Measurements from ENCODE around the gene CD109. TPM values are rescaled to one million over a fixed set of nuclear protein-coding genes. Genes with fewer than 3 reads are reported as not detected.
A peak's percentile ranks its signal among the peaks of the same experiment; 100 is the strongest.

The CD109 gene
- total RNA-seq, 6 experiments from 2014 or later: 32.5 to 56.3 (median 48.9) TPM

DNA sequence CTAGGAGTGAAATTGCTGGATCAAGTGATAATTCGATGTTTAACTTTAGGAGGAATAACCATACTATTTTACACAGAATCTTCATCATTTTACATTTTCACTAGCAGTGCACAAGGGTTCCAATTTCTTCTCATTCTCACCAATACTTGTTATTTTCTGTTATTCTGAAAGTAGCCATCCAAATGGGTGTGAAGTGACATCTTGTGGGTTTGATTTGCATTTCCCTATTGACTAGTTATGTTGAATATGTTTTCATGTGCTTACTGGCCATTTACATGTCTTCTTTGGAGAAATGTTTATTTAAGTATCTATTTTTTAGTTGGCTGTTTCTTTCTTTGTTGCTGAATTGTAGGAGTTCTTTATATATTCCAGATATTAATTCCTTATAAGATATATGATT, 164.3 kb downstream of the CD109 start:
- Mint-ChIP-seq H3K27ac (no peak overlapping the region), H3K9me3 (no peaks in the 10 kb centered on the region), H3K4me1 (ENCODE audit: low read depth) (peaks cover 3% of the 10 kb centered on the region), H3K27me3 (ENCODE audit: insufficient read depth) (no peaks in the 10 kb centered on the region), H3K4me3 (no peak overlapping the region), H3K36me3 (ENCODE audit: low read depth) (no peaks in the 10 kb centered on the region; the same call in 1 of the 2 replicates)
- DNase-seq: no peak
- TF ChIP-seq CTCF (IDR thresholded peaks at IDR 0.05): no peak

GRCh38 chr6:73866305-73866704, 170.3 kb downstream of the CD109 start:
- H3K9me3 Mint-ChIP-seq: no peaks in the 10 kb centered on the region
- no peak overlapping the region for H3K27ac Mint-ChIP-seq
- no peak overlapping the region for H3K4me3 Mint-ChIP-seq
- no peak for DNase-seq
- H3K36me3 Mint-ChIP-seq (ENCODE audit: low read depth): no peaks in the 10 kb centered on the region; the same call in 1 of the 2 replicates
- no peaks in the 10 kb centered on the region for H3K27me3 Mint-ChIP-seq (ENCODE audit: insufficient read depth)
- no peak for TF ChIP-seq CTCF (IDR thresholded peaks at IDR 0.05)
- H3K4me1 Mint-ChIP-seq (ENCODE audit: low read depth): peaks cover 8% of the 10 kb centered on the region

GRCh38 chr6:73867411-73867810, 171.4 kb downstream of the CD109 start:
- no peak overlapping the region for H3K4me3 Mint-ChIP-seq
- no peak for DNase-seq
- peaks cover 9% of the 10 kb centered on the region for H3K4me1 Mint-ChIP-seq (ENCODE audit: low read depth)
- no peaks in the 10 kb centered on the region for H3K9me3 Mint-ChIP-seq
- no peak for TF ChIP-seq CTCF (IDR thresholded peaks at IDR 0.05)
- H3K27me3 Mint-ChIP-seq (ENCODE audit: insufficient read depth): no peaks in the 10 kb centered on the region; the same call in 1 of the 2 replicates
- peaks cover 5% of the 10 kb centered on the region; the same call in 1 of the 2 replicates for H3K36me3 Mint-ChIP-seq (ENCODE audit: low read depth)
- no peak overlapping the region for H3K27ac Mint-ChIP-seq

- TF ChIP-seq CTCF (IDR thresholded peaks at IDR 0.05): no peak
- Mint-ChIP-seq H3K27ac (no peak overlapping the region), H3K9me3 (no peaks in the 10 kb centered on the region), H3K4me1 (ENCODE audit: low read depth) (peaks cover 20% of the 10 kb centered on the region), H3K4me3 (no peak overlapping the region), H3K27me3 (ENCODE audit: insufficient read depth) (no peaks in the 10 kb centered on the region; the same call in 1 of the 2 replicates), H3K36me3 (ENCODE audit: low read depth) (0 out of 2 replicates have a peak, but pooled peaks cover 7% of the 10 kb centered on the region)
- no peak for DNase-seq
Observed at GRCh38 chr6:73870907-73871306, 174.9 kb downstream of the CD109 start.

DNA sequence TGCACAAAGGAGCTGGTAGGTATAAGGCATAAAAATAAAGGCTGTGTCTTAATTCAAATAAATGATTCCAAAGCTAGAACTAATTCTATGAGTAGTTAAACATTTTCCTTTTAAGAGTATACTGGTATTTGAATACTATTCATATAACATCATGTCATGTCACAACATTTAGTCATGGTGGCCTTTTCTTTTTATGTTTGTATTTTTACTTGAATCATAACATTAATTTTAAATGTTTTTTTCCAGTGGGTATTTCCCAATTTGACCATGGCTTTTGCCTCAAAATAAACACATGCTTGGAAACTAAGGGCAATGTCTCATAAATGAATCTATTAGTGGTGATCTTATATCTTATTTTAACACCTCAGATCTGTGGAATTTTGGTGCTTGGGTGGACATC, 177.1 kb downstream of the CD109 start:
- Mint-ChIP-seq H3K4me3 (no peak overlapping the region), H3K27ac (no peak overlapping the region), H3K36me3 (ENCODE audit: low read depth) (0 out of 2 replicates have a peak, but pooled peaks cover 7% of the 10 kb centered on the region), H3K27me3 (ENCODE audit: insufficient read depth) (no peaks in the 10 kb centered on the region; the same call in none of the 2 replicates), H3K9me3 (no peaks in the 10 kb centered on the region), H3K4me1 (ENCODE audit: low read depth) (peaks cover 13% of the 10 kb centered on the region)
- TF ChIP-seq CTCF (IDR thresholded peaks at IDR 0.05): no peak
- peak; percentile 35 for DNase-seq

Other genes with a start within 250 kb of the CD109 start
- gene CGAS, start 243.9 kb upstream of the CD109 start, total RNA-seq (2021; fragmentation: NEBNext Ultra II Directional; extraction: Animal tissue kit (Norgen Biotek cat#: 25700)): 1 to 10 TPM; 3.6 to 5.3 (median 5.0) TPM
- 10 to 100 TPM; 18.5 to 28.2 (median 21.5) TPM for gene MTO1, start 234.5 kb upstream of the CD109 start, total RNA-seq (2021; fragmentation: NEBNext Ultra II Directional; extraction: Animal tissue kit (Norgen Biotek cat#: 25700))
- gene EEF1A1, start 175.2 kb upstream of the CD109 start, total RNA-seq (2021; fragmentation: NEBNext Ultra II Directional; extraction: Animal tissue kit (Norgen Biotek cat#: 25700)): over 10,000 TPM in 4 of 6 experiments, 1,000 to 10,000 TPM in 2; 8,709 to 10,268 (median 10,123) TPM
- 10 to 100 TPM; 20.4 to 29.9 (median 26.8) TPM for gene SLC17A5, start 42.2 kb upstream of the CD109 start, total RNA-seq (2021; fragmentation: NEBNext Ultra II Directional; extraction: Animal tissue kit (Norgen Biotek cat#: 25700))